Ovary (tissue), 9 donors: ENCODE results near the gene RTF2. TPM values are rescaled to one million over a fixed set of nuclear protein-coding genes. Genes with fewer than 3 reads are reported as not detected.

Source experiments
- DNase-seq, 5 donors: peaks; one replicate each; pipeline ENCODE4 v3.0.0-alpha.2; 2019 to 2020
- H3K27ac ChIP-seq, 2 donors: fragments of 200-600 bp; one replicate each; pipeline versions ENCODE4 v1.5.1 to v1.8.0; 2019 to 2022
- H3K27me3 ChIP-seq: fragments of 200-600 bp; one replicate; pipeline ENCODE4 v1.8.0; 2022
- H3K36me3 ChIP-seq: fragments of 200-600 bp; sonication (generic); one replicate; pipeline ENCODE4 v1.5.1; 2019
- H3K4me1 ChIP-seq: one replicate; pipeline ENCODE4 v1.8.1; 2013; ENCODE audit warnings: mild to moderate bottlenecking, moderate library complexity; ENCODE audit not compliant: insufficient read depth
- H3K4me3 ChIP-seq: fragments of 200-600 bp; sonication (generic); one replicate; pipeline ENCODE4 v1.5.1; 2017
- H3K9me3 ChIP-seq, 2 donors: fragments of 200-600 bp in 1 of 2; sonication (generic) in 1 of 2; one replicate each; pipeline versions ENCODE4 v1.5.1 to v1.8.1; 2013 to 2019; ENCODE audit warnings: mild to moderate bottlenecking in 1 of 2, moderate library complexity in 1 of 2
- EP300 ChIP-seq: sonication (generic); formaldehyde crosslinking; IDR thresholded peaks from one replicate; pipeline ENCODE4 v1.6.1; 2017; ENCODE audit warnings: antibody characterized with exemption
- POLR2A ChIP-seq: fragments of 450-650 bp; IDR thresholded peaks from one replicate; pipeline ENCODE4 v1.6.1; 2017; ENCODE audit warnings: antibody characterized with exemption, mild to moderate bottlenecking, moderate library complexity
- WGBS, 3 donors: extraction: QIAGEN DNeasy Blood & Tissue Kit in 1 of 3; methylation state at CpG; one replicate each; pipeline versions ENCODE4 v1.1.5 to v1.1.7; 2013 to 2017; 5-methylcytosine and 5-hydroxymethylcytosine counted together
- intact Hi-C, 4 donors: fragments of 100-400 bp; cut with DNase I; formaldehyde crosslinking; loops; one replicate each; pipeline versions ENCODE4 v1.11.0 to v1.15.1; 2022 to 2023
- polyA plus RNA-seq, 2 donors: library from polyadenylated mRNA; stranded (reverse); fragments of 200-250 nt in 1 of 2; fragments of 350-450 nt in 1 of 2; fragmentation: Illumina TruSeq in 1 of 2; extraction: RNeasy Lipid Tissue Mini Kit (QIAGEN cat#74804) in 1 of 2; gene quantifications; one replicate each; pipeline ENCODE4 v1.2.3, GENCODE V29; 2013 to 2014
- total RNA-seq, 7 donors: library from RNA; depleted of rRNA in 2 of 7; stranded (reverse); fragments of >200 nt in 2 of 7; fragmentation: NEBNext Ultra II Directional in 3 of 7; extraction: Animal tissue kit (Norgen Biotek cat#: 25700) in 3 of 7; gene quantifications; one replicate each; pipeline versions ENCODE4 v1.1.0 to v1.2.4, GENCODE V29; 2016 to 2023
- TF ChIP-seq, protein P1 (sequence below), 3 donors: fragments of 450-650 bp in 2 of 3; fragments of 200-600 bp in 1 of 3; IDR thresholded peaks; one replicate each; pipeline versions ENCODE4 v1.5.1 to v1.8.0; 2016 to 2022; ENCODE audit warnings: antibody characterized with exemption in 3 of 3, mild to moderate bottlenecking in 1 of 3
- donor health status: DM: no; HTN: no; CAD: no; lungs with moderate emphysema.
- donor health status: DM: no; HTN: no; CAD: no.
- donor health status: Bipolar disorder and iron deficiency.
- donor health status: DM: yes; HTN: yes; CAD: no.
- donor health status: DM: no; HTN: no; CAD: no.
- donor health status: DM: yes; HTN: yes; CAD: no.

RTF2 gene
- total and polyA plus RNA-seq, 9 donors, result 32.3 to 128 (median 86.8) TPM

DNA sequence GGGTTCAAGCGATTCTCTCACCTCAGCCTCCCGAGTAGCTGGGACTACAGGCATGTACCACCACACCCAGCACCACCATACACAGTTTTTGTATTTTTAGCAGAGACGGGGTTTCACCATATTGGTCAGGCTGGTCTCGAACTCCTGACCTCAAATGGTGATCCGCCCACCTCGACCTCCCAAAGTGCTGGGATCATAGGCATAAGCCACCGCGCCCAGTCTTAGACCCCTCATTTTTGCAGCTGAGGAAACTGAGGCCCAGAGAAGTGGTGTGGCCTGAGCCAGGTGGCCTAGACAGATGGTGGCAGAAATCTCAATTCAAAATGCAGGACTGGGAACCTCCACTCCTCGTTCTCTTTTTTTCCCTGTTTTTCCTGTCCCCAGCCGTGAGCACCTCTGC lies 43.5 kb downstream of the RTF2 start:
- Histone ChIP-seq H3K36me3 (no peaks in the 10 kb centered on the region), H3K4me3 (no peak overlapping the region), H3K27me3 (no peaks in the 10 kb centered on the region), H3K27ac (no peak overlapping the region), H3K4me1 (no peaks in the 10 kb centered on the region), H3K9me3 (no peaks in the 10 kb centered on the region)
- TF ChIP-seq POLR2A, result no peak
- no peak for TF ChIP-seq EP300
- TF ChIP-seq, protein P1, sequence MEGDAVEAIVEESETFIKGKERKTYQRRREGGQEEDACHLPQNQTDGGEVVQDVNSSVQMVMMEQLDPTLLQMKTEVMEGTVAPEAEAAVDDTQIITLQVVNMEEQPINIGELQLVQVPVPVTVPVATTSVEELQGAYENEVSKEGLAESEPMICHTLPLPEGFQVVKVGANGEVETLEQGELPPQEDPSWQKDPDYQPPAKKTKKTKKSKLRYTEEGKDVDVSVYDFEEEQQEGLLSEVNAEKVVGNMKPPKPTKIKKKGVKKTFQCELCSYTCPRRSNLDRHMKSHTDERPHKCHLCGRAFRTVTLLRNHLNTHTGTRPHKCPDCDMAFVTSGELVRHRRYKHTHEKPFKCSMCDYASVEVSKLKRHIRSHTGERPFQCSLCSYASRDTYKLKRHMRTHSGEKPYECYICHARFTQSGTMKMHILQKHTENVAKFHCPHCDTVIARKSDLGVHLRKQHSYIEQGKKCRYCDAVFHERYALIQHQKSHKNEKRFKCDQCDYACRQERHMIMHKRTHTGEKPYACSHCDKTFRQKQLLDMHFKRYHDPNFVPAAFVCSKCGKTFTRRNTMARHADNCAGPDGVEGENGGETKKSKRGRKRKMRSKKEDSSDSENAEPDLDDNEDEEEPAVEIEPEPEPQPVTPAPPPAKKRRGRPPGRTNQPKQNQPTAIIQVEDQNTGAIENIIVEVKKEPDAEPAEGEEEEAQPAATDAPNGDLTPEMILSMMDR (IDR thresholded peaks at IDR 0.05), result no peak
- intact Hi-C loops, result no loop called here
- DNase-seq, result no peak
- WGBS, 3 donors, result 94 to 96% (median 94%) methylated on average over 10 of the region's 10 CpGs

DNA sequence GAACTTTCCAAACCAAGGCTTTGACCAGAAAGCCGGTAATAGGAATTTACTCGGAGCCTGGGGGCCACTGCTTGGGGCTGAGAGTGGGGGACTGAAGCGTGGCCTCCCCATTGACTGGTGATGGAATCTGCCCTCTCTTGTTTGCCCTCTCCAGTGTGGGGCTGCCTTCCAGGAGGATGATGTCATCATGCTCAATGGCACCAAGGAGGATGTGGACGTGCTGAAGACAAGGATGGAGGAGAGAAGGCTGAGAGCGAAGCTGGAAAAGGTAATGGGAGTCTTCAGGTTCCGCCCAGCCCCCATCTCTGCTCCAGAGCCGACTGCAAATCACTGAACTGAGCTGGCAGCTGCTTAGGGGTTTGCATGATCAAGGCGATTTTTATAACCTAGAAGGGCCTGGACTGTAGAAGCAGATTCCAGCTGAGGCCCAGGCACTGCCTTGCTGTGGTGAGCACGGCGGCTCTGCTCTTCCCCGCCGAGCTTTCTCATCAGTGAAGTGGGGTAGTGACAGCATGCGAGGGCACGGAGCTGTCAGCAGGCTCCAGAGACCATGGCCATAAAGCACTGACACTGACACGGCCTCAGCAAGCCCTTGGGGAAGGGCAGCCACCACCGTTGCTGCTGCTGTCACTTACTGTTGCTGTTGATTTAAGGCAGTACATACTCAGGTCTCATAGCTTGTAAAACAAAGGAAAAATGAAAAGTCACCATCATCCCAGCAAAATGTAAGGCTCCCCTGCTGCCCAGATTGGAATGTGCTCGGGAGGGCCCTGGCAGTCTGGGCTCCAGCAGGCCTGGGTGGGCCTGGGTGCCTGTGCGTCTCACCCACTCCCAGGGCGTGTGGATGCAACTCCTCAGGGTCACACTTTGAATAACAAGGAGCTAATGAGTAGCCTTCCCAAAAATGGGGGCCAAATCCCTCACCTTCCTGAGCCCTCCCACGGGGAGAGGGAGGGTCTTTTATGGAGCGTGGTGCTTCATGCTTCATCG lies 45.0 kb downstream of the RTF2 start:
- 80 to 84% (median 81%) methylated on average over 22 of the region's 22 CpGs for WGBS, 3 donors
- intact Hi-C loops, result no loop called here
- Histone ChIP-seq H3K4me1 (no peaks in the 10 kb centered on the region), H3K4me3 (no peak overlapping the region), H3K9me3 (no peaks in the 10 kb centered on the region), H3K27me3 (no peaks in the 10 kb centered on the region), H3K27ac (no peak overlapping the region), H3K36me3 (no peaks in the 10 kb centered on the region)
- no peak for DNase-seq
- TF ChIP-seq EP300, result no peak
- no peak for TF ChIP-seq POLR2A
- TF ChIP-seq, protein P1 (IDR thresholded peaks at IDR 0.05), result no peak

DNA sequence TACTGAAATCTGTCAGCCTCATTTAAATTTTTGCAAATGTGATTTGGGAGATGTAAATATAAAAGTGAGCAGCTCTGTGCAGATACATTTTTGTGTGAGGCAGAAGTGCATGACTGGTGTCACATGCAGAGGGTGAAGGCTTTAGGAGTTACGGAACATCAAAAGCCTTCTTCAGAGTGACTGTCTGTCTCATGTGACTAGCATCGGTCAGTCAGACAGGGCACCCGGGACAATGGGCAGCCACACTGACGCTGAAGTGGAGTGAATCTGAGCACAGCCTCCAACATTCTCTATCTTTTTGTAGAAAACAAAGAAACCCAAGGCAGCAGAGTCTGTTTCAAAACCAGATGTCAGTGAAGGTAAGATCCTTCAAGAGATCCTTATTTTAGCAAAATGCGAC lies 48.2 kb downstream of the RTF2 start:
- H3K36me3 ChIP-seq, result peaks cover 3% of the 10 kb centered on the region
- WGBS, 3 donors, result 90 to 92% (median 91%) methylated on average over 5 of the region's 5 CpGs

DNA sequence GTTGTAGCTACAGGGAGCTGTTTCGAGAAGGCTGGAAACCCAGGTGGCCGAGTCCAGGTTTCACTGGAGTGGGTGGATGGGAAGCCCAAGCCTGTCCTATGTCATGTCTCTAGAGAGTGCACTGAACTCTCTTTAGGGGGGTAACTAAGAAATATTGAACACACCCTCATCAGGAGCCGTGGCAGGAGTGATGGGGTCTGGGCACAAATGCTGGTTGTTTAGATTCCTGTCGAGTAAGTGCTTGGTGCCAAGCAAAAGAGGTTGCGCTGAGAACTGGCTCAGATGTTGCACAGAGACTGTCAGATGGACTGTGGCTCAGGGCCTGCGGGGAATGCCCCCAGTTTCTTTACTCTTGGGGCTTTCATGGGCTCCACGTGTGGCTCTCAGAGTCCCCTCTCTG lies 48.8 kb downstream of the RTF2 start:
- DNase-seq, result no peak
- TF ChIP-seq EP300, result no peak
- TF ChIP-seq POLR2A, result no peak
- TF ChIP-seq, protein P1 (IDR thresholded peaks at IDR 0.05), result no peak
- peaks cover 3% of the 10 kb centered on the region for H3K36me3 ChIP-seq

More for the DNA sequence above, 48.2 kb downstream of the RTF2 start:
- Histone ChIP-seq H3K4me3 (no peak overlapping the region), H3K9me3 (peaks cover 0 to 14% of the 10 kb centered on the region in 2 donors), H3K4me1 (no peaks in the 10 kb centered on the region), H3K27me3 (no peaks in the 10 kb centered on the region), H3K27ac (no peak overlapping the region)
- DNase-seq, result no peak
- intact Hi-C loops, result no loop called here
- TF ChIP-seq, protein P1 (IDR thresholded peaks at IDR 0.05), result no peak
- TF ChIP-seq EP300, result no peak
- TF ChIP-seq POLR2A, result no peak

More for the DNA sequence above, 48.8 kb downstream of the RTF2 start:
- peaks cover 0 to 14% of the 10 kb centered on the region in 2 donors for H3K9me3 ChIP-seq
- H3K4me3 ChIP-seq, result no peak overlapping the region
- intact Hi-C loops, result no loop called here
- H3K4me1 ChIP-seq, result no peaks in the 10 kb centered on the region
- WGBS, 3 donors, result 94 to 95% (median 94%) methylated on average over 7 of the region's 7 CpGs
- H3K27ac ChIP-seq, result no peak overlapping the region
- H3K27me3 ChIP-seq, result no peaks in the 10 kb centered on the region
